NCI-H146 treated with DMSO at 0.1 percent for 48 hours (cell line): ENCODE results near the gene POTEF.
"Not testable (repeated sequence)": the region's sequence is repeated elsewhere in the genome, so short reads cannot be mapped to it uniquely, and the experiment has no call there.

ENCODE experiments used
- DNase-seq: peaks from one replicate; lab custom pipeline; 2025; ENCODE audit not compliant: unreplicated experiment; lab: John Stamatoyannopoulos, UW

POTEF gene

DNA sequence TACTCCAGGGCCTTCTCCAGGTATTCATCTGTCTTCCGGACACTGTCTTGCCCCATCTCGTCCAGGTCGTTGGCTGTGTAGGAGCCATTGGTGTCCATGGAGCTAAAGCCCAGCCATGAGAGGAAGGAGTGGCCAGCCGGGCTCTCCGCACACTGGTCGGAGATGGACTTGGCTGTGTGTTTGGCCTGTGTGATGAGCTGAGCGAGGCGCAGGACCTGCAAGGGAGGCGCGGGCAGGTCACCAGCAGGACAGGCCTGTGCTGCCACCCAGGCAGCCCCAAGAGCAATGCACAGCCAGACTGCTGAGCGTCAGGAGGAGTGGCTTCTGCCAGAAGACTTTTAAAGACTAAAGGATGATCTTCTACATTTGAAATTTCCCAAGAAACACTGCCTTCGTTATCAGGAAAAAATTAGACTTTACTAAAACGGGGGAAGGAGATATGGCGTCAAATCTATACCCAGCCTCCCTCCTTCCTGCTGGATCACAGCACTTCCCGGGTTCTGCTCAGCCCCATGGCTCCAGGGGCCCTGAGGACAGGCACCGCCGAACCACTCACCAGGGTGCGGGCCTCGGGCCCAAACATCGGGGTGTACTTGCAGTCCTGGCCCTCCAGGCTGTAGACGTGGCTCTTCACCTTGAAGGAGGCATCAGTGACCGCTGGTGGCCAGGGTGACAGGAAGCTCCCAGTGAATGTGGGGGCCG is 24.9 kb upstream of the POTEF start:
- not testable (repeated sequence) for DNase-seq

DNA sequence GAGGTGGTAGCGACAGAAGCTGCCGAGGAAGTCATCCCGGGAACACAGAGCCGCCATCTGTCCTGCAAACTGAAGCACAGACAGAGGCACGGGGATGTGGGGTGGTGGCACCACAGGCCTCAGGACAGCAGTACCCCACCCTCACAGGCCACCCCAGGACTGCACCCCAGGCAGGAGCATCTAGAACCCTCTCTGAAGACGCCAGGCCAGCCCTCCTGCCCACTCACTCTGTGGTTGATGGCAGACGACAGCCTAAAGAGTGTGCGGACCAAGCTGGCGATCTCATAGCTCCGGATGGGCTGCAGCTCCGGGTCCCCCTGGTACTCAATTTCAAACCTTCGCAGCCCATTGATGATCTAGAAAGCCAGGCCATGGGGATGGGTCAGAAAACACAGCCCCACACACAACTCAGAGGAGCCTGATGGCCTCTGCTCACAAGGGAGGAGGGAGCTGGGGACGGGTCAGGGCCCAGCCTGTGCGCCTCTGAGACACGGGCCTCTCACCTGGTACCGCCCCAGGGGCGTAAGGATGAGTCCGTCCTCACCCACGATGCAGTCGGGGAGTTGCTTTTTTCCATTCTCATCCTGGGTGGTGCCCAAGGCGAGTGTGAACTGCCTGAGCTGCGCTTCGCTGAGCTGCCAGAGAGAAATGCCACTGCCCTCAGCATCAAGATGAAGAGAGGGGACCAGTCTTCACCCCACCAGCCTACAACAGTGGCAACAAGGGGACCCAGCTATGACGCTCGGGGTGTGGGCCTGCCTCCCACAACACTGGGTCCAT is 24.0 kb upstream of the POTEF start:
- no peak for DNase-seq

DNA sequence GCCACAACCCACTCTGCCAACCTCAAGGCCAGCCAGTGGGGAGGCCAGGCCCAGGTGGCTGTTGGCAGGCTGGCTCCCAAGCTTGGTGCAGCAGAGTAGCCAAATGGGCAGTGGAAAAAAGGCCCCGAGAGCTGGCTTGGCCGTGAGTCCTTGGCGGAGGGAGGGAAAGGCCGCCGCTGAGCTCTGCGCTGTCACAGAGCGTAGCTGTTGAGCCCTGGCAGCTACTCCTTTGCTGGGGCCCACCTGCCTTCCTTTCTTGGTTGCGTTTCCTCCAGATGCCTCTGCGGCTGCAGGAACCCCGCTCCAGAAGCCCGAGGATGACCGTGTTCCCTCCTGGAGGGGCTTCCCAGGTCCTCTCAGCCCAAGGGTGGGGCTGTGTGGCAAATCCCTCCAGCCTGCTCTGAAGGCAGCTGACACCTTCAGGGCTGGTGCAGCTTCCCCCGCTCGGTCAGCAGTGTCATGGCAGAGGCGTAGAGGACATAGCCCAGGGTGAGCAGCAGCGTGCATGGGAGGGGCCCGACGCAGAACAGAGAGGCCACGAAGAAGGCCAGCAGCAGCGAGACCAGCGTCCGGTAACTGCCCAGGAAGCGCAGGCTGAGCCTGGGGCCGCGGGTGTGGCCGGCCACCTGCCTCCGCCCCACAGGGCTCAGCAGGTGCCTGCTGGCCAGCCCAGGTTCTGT is 23.3 kb upstream of the POTEF start:
- not testable (repeated sequence) for DNase-seq

DNA sequence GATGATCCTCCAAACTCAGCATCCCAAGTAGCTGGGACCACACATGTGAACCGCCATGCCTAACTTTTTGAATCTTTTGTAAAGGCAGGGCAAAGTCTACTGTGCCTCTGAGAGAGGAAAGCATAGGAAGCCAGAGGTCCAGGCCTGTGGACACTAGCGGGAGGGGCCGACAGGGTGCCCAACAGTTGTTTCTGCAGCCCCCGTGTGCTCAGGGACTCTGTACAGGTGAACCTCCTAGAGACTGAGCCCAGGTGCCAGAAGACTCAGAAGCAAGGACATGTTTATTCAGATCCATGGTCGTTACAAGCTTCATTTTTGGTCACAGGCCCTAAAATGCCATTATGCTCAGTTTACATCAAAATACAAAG is 22.1 kb upstream of the POTEF start:
- DNase-seq, result not testable (repeated sequence)

DNA sequence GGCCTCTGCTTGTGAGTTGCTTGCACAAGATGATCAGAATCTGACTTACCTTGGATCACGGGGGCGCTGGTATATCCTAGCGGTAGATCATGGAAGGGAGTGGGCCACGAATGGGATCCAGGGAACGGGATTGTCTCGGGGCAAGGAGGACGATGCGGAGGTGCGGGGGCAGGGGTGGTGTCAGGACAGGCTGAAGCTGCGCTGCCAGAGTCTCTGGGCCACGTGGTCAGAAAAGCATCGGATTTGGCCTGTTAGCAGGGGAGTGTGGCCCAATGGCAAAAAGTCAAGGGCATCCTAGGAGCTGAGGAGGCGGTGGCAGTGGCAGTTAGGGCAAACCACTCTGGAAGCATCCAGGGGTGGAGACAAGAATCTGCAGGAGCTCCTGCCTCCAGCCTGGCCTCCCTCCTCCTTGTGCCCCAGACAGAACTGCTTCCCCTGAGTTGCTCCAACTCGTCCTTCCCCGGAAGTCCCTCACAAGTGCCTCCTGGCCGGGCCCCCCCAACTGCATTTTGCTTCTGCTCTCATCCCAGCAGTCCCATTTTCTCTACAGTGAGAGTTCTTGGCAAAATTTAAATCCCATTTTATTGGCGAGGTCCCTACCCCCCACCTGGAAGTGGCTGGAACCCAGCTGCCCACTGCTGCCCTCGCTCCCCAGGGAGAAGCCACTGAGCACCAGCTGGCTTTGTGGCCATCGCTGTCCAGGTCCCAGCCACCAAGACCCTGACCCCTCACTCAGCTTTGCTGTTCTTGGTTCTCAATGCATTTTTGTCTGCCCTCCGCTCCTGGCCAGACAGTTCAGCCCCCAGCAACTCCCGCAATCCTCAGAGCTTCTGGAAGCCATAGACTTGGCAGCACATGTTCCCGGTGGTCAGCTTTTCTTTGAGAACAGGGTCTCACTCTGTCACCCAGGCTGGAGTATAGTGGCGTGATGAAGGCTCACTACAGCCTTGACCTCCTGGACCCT is 21.4 kb upstream of the POTEF start:
- DNase-seq, result no peak

DNA sequence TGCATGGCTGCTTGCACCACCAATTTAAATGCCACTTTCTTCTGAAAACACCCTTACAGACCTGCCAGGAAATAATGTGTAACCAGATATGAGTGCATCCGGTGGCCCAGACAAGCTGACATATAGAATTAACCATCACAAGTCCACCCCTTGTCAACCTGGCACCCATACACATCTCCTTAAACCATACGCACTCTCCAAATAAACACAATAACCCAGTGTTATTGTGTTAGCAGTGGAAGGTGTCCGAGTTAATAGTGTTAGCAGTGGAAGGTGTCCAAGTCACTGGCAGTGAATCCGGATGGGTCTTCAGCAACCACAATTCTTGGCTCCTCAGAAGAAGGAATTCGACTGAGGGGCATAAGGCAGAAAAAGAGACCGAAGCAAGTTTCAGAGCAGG is 19.5 kb upstream of the POTEF start:
- DNase-seq, result not testable (repeated sequence)

DNA sequence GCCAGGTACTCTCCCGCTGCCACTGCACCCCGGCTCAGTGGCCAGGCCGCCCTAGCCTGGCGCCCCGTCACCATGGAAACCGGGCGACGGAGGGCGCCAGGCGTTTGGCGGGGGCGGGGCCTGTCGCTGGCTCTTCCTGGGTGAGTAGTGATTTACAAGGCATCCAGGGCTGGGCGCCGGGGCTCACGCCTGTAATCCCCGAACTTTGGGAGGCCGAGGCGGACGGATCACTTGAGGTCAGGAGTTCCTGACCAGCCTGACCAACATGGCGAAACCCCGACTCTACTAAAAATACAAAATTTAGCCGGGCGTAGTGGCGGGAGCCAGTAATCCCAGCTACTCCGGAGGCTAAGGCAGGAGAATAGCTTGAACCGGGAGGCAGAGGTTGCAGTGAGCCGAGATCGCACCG is 16.0 kb upstream of the POTEF start, which contains the start of gene CCDC74B:
TSS of gene CCDC74B (minus strand) at position 107 of the 409 bp plus-strand sequence. CDS start 116 bp downstream, outside the sequence.
- peak; percentile 37 for DNase-seq

DNA sequence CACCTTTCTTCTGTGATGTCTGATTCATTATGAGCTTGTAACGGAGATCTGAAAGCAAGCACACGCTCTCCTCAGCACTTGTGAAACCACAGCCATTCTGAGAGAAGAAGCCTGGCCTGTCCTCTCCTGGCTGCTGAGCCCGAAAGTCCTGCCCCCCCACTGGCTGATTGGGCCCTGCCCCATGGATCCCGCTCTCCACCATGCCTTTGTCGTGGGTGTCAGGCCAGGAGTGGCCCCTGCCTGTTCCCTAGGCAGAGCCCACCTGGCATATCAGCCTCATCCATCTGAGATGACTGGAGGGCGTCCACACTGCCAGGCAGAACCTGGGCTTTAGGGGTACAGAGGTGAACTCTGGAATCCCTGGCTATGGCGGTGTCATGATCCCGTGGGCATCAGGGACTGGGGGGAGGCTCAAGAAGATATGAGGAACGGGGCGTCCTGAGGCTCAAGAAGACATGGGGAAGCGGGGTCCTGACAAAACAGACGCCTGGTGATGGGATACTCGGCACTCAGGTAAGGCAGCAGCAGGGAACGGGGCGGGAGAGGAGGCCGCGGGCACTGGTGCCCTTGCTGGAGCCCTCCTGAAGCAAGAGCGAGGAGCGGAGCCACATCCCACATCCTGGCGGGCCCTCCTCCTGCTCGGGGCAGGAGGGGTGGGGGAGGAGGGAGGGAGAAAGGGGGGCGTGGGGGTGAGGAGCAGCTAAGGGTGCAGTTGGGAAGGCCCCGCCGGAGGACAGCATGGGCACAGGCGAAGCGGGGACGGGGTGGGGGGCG is 14.4 kb upstream of the POTEF start:
- DNase-seq, result not testable (repeated sequence)

DNA sequence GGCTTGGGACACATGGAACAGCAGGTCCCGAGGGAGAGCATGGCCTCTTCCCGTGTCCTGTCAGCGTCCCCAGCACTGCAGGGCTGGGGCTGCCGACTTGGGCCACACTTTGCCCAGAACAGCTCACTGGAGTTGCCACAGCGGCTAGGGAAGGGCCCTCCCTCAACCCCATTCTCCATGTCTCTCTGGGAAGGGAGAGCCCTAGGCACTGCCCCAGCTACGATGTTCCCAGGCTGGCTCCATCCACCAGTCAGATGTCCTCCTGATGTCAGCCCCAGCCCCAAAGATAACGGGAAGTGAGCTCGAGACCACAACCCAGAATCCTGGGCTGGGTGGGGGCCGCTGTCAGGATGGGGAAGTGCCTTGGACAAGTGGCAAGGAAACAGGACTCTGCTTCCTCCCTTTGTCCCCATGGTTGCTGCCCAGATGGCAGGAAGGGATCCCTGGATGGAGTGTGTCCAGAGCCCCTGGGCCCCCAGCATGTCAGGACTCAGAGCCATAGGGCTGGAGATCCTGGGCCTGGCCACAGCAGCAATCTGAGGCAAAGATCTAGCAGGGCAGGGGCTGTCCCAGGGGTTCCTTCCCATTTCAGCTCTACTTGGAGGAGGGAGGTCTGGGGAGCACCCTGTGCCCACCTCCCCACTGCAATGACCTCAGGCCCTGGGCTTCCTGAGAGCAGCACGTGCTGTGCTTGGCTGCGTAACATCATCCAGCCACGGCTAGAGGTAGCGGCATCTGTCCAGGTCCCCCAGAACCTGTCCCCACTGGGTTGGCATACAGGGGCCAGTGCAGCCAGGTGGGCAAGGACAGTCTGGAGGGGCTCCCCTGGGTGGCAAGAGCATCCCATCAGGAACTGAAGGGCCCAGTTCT is 13.6 kb upstream of the POTEF start:
- DNase-seq, result not testable (repeated sequence)

DNA sequence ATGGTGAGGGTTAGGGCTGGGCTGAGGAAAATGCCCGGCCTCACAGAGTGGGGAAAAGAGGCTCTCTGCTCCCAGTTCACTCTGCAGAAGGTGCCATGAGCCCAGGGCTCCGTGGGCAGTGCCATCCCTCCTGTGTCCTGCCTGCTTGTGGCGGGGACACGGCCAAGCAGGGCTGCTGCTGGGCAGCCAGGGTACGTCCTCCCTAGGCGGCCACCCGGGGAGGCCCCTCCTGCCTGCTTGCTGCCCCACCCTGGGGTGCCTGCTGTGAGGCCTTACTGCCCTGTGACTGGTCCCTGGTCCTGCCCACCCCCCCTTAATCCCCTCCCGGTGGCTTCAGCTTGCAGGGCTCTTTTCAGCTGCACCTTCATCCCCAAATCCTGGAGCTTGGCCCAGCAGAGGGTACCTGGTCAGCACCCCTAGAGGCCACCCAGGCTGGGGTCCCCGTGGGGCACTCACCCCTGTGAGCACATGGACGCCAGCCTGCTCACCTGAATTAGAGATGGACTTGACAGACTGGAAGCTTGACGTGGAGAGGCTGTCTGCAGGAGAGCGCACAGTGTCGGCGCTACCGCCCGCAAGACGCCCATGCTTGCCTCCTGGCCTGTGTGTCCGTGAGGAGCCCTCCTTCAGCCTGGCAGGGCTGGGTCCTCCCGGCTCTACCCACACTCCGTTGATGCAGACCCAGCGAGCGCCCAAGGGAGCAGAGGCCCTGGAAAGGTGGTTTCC is 12.8 kb upstream of the POTEF start:
- not testable (repeated sequence) for DNase-seq

DNA sequence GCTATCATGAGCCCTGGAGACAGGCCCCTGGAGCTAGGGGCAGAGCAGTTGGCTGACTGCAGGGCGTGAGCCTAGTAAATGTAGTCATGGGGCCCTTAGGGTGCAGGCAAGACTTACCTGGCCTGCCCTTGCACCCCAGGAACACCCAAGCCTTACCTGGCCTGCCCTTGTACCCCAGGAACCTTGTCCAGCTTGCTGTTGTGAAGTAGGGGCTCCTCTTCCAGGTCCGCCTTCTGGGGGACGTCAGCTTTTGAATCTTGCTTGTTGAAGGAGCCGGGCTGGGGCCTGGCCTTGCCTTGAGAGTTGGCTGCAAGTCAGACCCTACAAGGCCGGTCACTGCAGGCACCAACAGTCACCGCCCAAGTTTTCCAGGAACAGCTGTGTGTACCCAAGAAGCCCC is 12.0 kb upstream of the POTEF start:
- DNase-seq, result not testable (repeated sequence)

DNA sequence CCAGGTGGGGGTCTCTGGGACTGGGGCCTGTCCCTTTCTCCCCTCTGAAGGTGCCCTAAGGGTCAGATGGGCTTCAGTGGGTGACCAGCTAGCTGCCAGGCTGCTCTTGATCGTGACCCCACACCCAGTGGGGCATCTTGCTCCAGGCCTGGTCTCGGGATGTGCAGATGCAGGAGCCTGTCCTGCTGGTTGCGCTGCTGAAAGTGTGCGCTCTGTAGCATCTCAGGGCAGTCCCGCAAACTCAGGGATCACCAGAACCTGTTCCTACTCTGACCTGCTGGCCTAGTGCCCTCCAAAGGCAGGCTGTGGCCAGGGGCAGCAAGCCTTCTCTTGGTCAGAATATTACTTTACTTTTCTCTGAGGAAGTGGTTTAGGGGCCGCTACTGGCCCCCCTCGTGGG is 11.5 kb upstream of the POTEF start:
- not testable (repeated sequence) for DNase-seq

DNA sequence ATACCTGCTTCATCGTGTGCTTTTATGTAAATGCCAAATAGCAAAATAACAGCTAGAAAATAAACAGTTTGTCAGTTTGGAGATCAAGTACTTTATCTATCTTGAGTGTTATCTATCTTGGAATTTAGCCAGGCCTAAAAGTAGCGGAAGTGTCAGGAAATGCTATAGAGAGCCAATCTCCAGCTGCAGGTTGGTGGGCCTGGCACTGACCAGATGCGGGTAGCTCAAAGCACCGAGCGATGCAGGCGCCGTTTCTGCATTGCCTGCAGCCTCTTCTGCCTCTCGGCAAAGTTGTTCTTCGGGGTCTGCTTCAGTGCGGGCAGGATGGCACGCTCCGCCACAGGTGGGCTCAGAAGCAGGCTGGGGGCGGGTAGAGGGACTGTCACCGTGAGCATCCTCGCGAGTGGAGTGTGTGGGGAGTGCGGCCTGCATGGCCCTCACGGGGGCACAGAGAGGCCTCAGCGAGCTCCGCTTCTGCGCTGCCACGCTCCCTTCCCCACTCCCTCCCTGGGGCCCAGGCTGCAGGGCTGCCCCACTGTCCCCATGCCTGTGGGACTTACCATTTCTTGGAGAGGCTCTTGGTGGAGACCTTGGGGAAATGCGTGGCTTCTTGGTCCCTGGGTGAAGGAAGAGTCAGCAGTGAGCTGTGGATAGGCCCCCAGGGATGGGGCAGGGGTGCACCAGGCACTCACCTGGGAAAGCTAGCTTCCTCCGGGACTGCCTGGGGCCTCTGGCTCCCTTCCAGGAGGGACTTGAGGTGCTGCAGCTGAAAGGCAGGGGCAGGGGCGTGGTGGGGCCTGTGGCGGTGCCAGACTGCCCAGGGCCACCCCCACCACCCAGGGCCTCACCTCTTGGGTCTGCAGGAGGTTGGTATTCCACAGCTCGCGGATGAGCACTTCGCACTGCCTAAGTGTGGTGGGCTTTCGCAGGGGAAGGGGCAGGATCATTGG is 10.6 kb upstream of the POTEF start:
- not testable (repeated sequence) for DNase-seq

DNA sequence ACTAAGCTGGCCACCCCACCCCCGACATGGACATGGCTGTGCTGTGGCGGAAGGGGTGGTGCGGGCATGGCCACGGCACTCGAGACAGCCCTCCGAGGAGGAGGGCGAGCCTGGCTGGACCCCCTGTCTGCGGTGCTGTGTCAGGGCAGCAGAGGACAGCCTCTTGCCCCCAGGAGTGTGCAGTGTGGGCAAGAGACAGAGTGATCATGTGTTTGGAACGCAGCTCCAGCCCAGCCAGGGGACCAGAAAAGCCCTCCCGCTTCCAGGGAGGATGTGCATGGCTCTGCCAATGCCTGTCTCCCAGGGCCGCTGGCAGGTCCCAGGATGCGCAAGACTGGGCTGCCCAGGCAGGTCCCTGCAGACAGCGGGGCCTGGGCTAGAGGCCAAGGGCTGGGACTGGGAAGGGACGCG is 9.8 kb upstream of the POTEF start:
- DNase-seq, result not testable (repeated sequence)

DNA sequence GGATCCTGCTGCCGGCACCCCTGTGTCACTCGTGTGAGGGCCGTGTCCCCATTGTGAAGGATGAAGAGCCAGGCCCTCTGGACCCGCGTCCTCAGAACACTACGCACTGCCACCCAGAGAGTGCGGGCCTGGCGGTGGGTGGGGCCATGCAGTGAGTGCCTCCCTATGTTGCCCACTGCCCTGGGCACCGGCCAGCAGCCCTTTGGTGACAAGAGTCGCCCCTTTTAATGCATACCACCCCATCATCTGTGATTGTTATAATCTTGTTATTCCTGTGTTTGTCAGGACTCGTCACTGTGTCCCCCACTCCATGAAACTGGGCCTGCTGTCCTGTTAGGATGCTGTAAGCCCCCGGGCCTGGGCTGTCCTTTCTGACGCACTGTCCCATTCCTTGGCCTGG is 9.3 kb upstream of the POTEF start:
- not testable (repeated sequence) for DNase-seq

DNA sequence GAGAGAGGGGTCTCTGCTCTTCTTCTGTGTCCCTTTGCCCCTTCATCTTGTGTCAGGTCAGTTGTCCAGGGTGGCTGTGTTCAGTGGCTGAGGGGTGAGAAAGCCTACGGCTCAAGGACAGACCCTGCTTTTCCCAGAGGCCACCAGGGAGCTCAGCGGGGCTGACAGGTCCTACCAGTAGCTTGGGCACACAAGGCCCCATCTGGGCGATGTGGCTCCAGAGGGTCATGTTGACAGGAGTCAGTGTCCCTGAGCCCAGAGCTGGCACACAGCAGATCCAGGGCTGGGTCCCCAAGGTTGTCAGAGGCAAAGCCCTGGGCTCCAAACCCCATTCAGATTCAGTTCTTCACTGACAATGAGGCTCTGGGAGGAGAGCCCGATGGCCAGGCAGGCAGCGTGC is 8.1 kb upstream of the POTEF start:
- DNase-seq, result not testable (repeated sequence)

DNA sequence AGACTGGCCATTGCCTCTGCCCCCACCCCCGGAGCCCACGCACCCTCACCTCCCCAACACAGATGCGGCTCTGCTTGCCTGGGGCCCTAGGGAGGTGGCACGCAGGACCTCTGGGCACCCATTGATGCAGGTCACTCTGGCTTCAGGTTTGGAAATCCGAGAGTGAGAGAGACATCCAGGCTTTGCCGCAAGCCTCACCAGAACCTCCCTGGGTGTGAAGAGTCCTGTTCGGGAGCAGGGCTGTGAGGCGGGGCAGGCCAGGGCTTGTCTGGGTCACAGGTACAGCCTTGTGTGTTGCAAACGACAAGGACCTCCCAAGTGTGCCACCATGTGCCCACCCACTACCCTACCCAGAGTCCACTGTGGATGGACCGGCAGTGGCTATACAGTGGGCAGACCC is 7.5 kb upstream of the POTEF start:
- not testable (repeated sequence) for DNase-seq
